Esophagus squamous epithelium (tissue), 4 donors: ENCODE data around the gene ADPGK.

Experiments used
- CTCF ChIP-seq, 6 experiments: fragments of 450-650 bp in 4 of 6; fragments of 200-600 bp in 2 of 6; sonication (generic) in 2 of 6; IDR thresholded peaks; one replicate each; pipeline ENCODE4 v1.5.1; 2016 to 2019; ENCODE audit warnings: antibody characterized with exemption in 6 of 6, mild to moderate bottlenecking in 4 of 6, moderate library complexity in 4 of 6
- POLR2A ChIP-seq, 4 donors: fragments of 450-650 bp; IDR thresholded peaks; one replicate each; pipeline ENCODE4 v1.6.1; 2017; ENCODE audit warnings: antibody characterized with exemption in 4 of 4, mild to moderate bottlenecking in 4 of 4, moderate library complexity in 3 of 4

- TF ChIP-seq CTCF (IDR thresholded peaks at IDR 0.05) (peak; percentile 27 to 65 (median 60)), POLR2A (IDR thresholded peaks at IDR 0.05) (no peak)
Measured at GRCh38 chr15:72722071-72722696, 61.4 kb downstream of the ADPGK start.
